Stimulated activated CD8-positive, alpha-beta memory T cell treated with anti-CD3 and anti-CD28 coated beads, Interleukin-12 subunit alpha, Interleukin-12 subunit beta, amount 100 ng/mL, for 1 hour (primary cell): Measurements from ENCODE around the gene IFNA21.
"Not testable (repeated sequence)": the region's sequence is repeated elsewhere in the genome, so short reads cannot be mapped to it uniquely, and the experiment has no call there.

Experiments
- DNase-seq: peaks from one replicate; pipeline ENCODE4 v3.0.0-alpha.2; 2020; ENCODE audit warnings: low read depth

The IFNA21 gene

DNA sequence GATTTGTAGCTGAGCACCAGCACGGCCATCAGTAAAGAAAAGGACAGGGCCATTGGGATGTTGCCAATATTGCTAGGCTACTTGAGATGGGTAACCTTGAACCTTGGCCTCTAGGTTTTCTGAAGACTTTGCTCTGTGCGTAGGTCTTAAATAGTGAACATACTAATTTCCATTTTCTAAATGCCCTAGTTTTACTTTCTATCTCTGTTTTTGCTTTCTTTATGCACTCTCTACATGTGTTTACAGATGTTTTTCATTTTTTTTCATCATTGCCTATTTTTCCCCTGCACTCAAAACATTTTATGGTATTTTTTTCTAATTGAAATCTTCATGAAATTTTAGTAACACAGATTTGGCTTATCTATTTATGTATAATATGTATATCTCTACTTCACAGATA lies at the start of gene IFNA21:
Gene IFNA21 (minus strand): TSS at position 101 of the 400 bp plus-strand sequence. CDS start 48 bp downstream, at position 53.
- DNase-seq: not testable (repeated sequence)

DNA sequence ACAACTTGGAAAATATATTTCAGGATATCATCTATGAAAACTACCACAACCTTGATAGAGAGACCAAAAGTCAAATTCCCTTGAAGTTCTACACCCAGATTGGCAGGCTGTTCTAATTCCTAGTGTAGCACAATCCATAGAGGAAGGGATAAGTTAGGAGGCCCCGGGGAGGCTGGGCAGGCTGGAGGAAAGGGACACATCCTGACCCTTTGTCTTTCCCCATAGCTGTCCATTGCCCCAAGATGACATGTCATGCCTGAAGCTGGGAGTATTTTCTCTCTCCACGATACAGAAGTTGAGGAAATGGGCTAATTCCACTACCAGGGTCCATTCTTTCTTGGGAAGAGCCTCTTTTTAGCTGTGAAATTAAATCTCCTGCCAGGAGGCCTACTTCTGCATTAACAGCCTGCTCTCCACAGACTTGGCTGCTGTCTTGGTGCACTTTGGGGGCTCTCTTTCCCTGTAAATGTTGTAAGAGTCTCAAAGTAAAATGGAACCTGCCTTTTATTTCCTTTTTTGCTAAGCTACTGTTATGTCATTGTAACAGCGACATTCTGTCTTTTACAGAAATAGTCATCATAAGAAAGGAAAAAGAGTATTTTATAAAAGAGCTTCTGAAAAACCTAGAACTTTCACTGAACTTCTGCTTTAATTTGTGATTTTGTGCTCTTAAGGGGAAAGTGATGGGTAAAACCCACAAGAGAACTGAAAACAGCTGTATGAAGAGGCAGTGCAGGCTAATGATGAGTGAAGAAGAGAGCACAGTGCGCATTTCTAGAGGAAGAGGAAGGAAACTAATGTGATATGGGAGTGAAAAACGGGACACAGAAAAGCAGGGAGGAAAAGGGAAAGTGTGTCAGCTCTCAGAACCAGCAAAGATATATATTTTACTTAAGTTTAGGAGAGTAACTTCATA lies 47.2 kb upstream of the IFNA21 start:
- not testable (repeated sequence) for DNase-seq

DNA sequence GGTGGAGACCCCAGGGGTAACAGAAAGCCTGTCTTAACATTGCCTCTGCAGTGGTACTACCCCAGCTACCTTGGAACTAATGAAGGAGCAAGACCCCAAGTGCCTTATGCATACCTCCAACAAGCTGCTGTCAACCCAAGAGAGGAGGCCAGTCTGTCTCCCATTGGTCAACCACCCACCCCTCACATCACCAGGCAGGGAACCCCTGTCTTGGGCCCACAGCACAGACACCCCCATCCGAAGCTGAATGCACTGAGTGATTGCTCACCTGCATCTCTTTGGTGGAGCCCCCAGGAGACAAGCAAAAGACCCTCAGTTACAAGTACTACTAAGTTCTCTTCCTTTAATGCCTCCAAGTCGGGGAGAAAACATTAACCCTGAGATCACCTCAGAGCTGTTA lies 45.7 kb upstream of the IFNA21 start:
- not testable (repeated sequence) for DNase-seq

DNA sequence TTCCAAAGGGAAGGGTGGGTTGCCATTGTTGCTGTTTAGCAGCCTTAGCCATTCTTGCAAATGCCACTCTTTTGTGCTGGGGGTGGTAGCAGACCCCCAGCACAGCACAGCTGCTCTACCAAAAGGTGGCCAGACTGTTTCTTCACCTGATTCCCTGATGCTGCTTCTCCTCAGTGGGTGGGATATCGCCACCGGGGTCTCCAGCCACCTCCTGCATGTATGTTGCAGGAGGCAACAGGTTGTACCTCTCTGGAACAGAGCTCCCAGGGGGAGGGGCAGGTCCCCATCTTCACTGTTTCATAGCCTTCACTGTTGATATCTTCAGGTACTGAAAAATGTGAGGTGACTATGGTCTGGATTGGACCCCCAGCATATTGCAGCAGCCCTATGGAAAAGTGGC lies 44.3 kb upstream of the IFNA21 start:
- not testable (repeated sequence) for DNase-seq

DNA sequence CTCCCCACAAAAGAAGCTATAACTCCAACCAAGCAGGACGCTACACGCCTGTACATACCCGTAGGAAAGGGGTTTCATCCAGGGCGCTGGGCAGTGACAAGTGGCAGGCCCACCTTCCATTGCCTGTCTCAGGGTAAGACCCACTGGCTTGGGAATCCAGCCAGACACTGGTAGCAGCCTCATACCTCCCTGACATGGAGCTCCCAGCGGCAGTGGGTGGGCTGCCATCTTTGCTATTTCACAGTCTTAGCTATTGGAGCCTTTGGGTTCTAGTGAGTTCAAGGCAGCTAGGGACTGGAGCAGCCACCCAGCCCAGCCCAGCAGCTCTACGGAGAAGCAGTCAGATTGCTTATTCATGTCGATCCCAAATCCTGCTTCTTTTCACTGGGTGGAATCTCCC lies 43.9 kb upstream of the IFNA21 start:
- DNase-seq: no peak

DNA sequence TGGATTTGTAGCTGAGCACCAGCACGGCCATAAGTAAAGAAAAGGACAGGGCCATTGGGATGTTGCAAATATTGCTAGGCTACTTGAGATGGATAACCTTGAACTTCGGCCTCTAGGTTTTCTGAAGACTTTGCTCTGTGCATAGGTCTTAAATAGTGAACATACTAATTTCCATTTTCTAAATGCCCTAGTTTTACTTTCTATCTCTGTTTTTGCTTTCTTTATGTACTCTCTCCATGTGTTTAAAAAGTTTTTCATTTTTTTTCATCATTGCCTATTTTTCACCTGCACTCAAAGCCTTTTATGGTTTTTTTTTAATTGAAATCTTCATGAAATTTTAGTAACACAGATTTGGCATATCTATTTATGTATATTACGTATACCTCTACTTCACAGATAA lies 40.6 kb upstream of the IFNA21 start, which contains the start of gene IFNA10:
Gene IFNA10 (minus strand): TSS at position 101 of the 400 bp plus-strand sequence. CDS start 46 bp downstream, at position 55.
- not testable (repeated sequence) for DNase-seq

DNA sequence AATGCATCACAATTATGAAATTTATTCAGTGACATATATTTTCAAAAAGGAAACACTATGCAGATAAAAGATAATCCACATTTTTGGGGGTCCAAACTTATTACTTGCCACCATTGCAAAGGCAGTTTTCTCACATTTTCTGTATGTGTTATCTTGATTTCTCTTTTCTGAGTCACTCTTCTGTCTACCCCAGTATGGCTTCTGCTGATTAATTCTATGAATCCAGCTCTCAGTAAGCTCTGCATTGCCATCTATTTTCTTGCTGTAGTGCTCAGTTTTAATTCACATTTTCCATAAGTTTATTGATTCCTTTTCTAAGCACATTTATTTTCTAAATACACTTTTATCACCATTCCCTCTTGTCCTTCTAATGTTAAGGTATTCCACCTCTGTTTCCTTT lies 38.7 kb upstream of the IFNA21 start:
- no peak for DNase-seq

DNA sequence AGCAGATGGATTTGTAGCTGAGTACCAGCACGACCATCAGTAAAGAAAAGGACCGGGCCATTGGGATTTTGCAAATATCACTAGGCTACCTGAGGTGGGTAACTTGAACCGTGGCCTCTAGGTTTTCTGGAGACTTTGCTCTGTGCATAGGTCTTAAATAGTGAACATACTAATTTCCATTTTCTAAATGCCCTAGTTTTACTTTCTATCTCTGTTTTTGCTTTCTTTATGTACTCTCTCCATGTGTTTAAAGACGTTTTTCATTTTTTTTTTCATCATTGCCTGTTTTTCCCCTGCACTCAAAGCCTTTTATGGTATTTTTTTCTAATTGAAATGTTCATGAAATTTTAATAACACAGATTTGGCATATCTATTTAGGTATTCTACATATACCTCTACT lies 35.6 kb upstream of the IFNA21 start, which contains the start of gene IFNA7:
Gene IFNA7 (minus strand): TSS at position 101 of the 400 bp plus-strand sequence. CDS start 40 bp downstream, at position 61.
- DNase-seq: not testable (repeated sequence)

DNA sequence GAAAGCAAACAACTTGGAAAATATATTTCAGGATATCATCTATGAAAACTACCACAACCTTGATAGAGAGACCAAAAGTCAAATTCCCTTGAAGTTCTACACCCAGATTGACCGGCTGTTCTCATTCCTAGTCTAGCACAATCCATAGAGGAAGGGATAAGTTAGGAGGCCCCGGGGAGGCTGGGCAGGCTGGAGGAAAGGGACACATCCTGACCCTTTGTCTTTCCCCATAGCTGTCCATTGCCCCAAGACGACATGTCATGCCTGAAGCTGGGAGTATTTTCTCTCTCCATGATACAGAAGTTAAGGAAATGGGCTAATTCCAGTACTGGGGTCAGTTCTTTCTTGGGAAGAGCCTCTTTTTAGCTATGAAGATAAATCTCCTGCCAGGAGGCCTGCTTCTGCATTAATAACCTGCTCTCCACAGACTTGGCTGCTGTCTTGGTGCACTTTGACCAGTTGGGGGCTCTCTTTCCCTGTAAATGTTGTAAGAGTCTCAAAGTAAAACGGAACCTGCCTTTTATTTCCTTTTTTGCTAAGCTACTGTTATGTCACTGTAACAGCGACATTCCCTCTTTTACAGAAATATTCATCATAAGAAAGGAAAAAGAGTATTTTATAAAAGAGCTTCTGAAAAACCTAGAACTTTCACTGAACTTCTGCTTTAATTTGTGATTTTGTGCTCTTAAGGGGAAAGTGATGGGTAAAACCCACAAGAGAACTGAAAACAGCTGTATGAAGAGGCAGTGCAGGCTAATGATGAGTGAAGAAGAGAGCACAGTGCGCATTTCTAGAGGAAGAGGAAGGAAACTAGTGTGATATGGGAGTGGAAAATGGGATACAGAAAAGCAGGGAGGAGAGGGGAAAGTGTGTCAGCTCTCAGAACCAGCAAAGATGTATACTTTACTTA lies 28.7 kb upstream of the IFNA21 start:
- DNase-seq: not testable (repeated sequence)

DNA sequence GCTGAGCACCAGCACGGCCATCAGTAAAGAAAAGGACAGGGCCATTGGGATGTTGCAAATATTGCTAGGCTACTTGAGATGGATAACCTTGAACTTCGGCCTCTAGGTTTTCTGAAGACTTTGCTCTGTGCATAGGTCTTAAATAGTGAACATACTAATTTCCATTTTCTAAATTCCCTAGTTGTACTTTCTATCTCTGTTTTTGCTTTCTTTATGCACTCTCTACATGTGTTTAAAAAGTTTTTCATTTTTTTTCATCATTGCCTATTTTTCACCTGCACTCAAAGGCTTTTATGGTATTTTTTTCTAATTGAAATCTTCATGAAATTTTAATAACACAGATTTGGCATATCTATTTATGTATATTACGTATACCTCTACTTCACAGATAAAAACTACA lies 21.0 kb upstream of the IFNA21 start, which contains the start of gene IFNA4:
Gene IFNA4 (minus strand): TSS at position 101 of the 400 bp plus-strand sequence. CDS start 56 bp downstream, at position 45.
- DNase-seq: not testable (repeated sequence)

DNA sequence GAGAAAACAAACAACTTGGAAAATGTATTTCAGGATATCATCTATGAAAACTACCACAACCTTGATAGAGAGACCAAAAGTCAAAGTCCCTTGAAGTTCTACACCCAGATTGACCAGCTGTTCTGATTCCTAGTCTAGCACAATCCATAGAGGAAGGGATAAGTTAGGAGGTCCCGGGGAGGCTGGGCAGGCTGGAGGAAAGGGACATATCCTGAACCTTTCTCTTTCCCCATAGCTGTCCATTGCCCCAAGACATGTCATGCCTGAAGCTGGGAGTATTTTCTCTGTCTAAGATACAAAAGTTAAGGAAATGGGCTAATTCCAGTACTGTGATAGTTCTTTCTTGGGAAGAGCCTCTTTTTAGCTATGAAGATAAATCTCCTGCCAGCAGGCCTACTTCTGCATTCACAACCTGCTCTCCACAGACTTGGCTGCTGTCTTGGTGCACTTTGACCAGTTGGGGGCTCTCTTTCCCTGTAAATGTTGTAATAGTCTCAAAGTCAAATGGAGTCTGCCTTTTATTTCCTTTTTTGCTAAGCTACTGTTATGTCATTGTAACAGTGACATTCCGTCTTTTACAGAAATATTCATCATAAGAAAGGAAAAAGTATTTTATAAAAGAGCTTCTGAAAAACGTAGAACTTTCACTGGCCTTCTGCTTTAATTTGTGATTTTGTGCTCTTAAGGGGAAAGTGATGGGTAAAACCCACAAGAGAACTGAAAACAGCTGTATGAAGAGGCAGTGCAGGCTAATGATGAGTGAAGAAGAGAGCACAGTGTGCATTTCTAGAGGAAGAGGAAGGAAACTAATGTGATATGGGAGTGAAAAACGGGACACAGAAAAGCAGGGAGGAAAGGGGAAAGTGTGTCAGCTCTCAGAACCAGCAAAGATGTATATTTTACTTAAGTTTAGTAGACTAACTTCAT lies 16.6 kb upstream of the IFNA21 start:
- DNase-seq: not testable (repeated sequence)

DNA sequence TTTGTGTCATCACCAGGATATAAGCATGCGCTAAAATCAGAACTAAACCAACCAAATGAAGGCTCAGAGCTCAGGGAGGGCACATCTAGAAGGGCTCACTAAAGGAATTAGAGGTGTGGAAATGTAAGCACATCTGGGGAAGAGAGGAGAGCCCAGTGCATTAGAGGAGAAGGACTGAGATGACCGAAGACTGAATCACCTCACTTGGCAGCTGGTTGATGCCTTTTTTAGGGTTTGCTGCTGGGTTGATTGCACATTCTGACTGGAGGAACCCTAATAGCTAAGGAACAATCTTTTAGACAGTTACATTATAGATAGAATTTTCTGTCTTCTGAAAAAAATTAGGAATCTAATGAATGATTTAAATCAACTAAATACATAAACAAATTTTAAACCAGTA lies 8.2 kb upstream of the IFNA21 start:
- no peak for DNase-seq

DNA sequence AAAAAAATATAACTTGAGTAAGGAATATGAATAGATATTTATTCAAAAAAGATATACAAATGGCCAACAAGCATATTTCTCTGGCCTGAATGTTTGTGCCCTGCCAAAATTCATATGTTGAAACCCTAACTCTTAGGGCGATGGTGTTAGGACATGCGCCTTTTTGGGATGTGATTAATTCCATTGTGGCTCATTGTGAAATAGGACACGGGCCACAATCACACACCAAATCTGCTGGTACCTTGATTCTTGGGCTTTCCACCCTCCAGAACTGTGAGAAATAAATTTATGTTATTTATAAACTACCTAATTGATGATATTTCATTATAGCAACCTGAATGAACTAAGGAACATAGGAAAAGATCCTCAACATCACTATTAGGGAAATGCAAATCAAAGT lies 5.7 kb upstream of the IFNA21 start:
- DNase-seq: no peak

DNA sequence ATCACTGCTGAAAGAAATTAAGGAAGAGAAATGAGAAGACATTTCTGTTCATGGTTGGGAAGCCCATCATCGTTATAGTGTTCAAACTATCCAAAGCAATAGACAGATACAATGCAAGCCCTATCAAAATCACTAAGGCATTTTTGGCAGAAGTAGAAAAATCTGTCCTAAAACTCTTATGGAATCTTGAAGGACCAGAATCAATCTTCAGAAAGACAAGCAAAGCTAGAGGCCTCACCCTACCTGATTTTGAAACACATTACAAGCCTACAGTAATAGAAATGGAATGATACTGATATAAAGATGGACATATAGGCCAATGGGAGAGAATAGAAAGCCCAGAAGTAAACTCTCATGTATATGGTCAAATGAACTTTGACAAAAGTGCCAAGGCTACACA lies 4.9 kb upstream of the IFNA21 start:
- no peak for DNase-seq

DNA sequence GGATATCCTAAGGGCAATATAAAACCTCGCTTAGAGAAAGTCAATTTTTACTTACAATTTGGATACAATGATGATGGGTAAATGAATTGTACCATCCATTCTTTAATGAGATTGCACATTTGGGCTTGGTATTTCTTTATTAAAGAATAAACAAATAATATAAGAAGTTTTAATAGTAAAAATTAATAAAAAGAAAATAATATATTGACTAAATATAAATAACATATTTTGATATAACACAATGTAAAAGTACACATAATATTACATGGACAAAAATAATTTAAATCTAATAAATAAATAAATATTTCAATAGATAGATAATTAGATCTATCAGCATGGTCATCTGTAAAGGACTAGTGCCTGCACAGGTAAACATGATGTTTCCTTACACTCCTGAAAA lies 944 bp downstream of the IFNA21 start:
- DNase-seq: no peak

DNA sequence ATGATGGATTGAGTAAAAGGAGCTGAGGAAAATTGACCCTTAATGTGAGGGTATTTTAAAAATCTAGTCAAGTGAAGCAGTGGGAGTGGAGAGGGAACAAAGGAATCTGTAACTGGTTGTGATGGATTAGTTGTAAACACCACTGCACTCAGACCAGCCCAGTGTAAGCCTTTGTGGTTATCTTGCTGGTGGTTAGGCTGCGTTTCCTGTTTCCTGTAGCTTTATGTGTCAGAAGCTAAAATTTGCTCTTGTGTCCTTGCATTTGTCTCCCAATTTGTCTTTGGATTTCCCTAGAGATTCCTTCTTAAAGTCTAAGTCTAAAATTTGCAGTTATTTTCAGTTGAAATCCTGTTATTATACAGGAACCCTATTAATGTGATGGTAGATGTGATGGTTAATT lies 6.3 kb downstream of the IFNA21 start:
- DNase-seq: peak; percentile 13

DNA sequence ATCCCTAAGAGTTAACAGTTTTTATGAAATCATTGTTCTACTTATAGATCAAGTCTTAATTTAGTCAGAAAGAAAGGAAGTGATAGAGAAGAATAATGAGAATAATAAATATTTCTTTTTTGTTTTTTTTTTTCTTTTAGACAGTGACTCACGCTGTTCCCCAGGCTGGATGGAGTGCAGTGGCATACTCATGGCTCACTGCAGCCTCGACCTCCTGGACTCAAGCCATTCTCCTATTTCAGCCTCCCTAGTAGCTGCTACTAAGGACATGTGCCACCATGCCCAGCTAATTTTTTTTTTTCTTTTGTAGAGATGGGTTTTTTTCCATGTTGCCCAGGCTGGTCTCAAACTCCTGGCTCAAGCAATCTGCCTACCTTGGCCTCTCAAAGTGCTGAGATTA lies 11.0 kb downstream of the IFNA21 start:
- no peak for DNase-seq

DNA sequence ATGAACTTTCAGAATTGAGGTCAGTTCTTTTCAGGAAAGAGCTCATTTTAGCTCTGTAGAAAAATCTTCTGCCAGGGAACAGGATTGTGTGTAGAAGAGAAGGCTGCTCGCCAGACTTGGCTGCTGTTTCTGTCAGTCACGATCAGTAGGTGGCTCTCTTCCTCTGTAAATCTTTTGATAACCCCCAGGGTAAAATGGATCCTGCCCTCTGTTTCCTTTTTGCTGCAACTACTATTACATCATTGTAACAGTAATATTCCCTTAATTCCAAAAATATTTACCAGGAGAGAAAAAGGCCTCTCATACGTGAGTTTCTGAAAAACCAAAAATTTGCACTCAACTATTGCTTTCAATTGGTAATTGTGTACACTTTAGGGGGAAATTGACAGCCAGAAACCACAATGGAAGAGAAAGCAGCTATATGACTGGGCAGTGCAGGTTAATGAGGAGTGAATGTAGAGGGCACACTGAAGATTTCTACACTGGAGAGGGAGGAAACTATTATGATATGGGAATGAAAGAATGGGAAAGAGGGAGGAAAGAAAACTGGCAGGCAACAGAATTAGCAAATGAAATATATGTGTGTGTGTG lies 12.3 kb downstream of the IFNA21 start:
- DNase-seq: no peak

DNA sequence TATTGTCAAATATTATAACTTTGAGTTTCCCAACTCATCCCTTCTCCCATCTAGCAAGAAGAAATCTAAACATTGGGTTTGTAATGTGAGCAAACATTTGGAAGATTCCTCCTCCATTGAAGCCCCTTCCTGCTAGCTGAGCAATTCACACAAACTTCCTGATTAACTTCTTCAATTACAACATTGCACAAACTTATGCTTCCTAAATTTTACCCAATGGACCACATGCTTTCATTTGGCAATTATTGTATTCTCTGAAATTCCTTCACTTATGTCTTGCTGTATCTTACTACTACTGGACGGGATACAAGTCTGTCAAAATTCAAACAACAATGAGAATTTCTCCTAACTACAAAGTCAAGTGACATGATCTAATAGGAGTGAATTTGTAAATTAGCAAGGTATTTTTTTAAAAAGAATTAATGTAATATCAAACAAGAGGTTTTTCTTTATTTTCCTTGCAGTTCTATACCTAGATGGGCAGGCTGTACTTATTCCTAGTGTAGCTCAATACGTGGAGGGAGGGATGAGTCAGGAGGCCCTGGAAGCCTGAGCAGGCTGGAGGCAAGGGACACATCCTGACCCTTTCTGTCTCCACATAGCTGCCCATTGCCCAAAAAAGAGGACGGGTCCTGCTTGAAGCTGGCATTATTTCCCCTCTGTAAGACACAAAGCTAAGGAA lies 13.0 kb downstream of the IFNA21 start:
- no peak for DNase-seq

DNA sequence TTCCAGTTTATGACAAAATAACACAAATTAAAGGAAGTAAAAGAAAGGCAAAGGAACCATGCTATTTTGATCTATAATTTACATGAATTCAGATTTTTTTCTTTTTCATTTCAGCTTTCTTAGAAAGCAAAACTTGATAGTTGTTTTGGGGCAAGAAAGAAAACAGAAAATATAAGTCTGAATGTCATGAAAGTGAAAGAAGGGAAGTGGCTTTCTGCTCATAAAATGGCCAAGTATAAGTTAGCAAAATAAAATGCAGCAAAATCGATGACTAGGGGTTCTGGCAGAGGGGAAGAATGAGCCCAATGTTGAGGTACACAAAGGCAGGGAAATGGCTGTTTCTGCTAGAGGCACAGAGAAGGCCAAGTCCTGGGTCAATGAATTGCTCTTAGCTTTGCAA lies 21.9 kb downstream of the IFNA21 start:
- DNase-seq: no peak
